Breast epithelium (tissue), 4 donors: ENCODE measurements around the gene ZC3H7B. TPM values are rescaled to one million over a fixed set of nuclear protein-coding genes. Genes with fewer than 3 reads are reported as not detected.

Experiments used
- DNase-seq, 2 donors: peaks; one replicate each; pipeline ENCODE4 v3.0.0-alpha.2; 2019; ENCODE audit warnings: low spot score in 2 of 2
- H3K27ac ChIP-seq, 2 donors: fragments of 200-600 bp; sonication (generic) in 1 of 2; one replicate each; pipeline ENCODE4 v1.5.1; 2016 to 2019; ENCODE audit warnings: mild to moderate bottlenecking in 1 of 2
- H3K27me3 ChIP-seq, 2 donors: fragments of 200-600 bp; sonication (generic) in 1 of 2; one replicate each; pipeline versions ENCODE4 v1.5.1 to v1.6.0; 2017 to 2019; ENCODE audit warnings: control low read depth in 1 of 2, mild to moderate bottlenecking in 1 of 2
- H3K36me3 ChIP-seq: fragments of 200-600 bp; one replicate; pipeline ENCODE4 v1.5.1; 2019
- H3K4me1 ChIP-seq, 2 donors: fragments of 200-600 bp; sonication (generic); one replicate each; pipeline ENCODE4 v1.5.1; 2016 to 2019; ENCODE audit warnings: control low read depth in 1 of 2
- H3K4me3 ChIP-seq, 3 donors: fragments of 200-600 bp; sonication (generic); 1 replicate in 2 of 3; 2 replicates in 1 of 3; pipeline ENCODE4 v1.5.1; 2016 to 2019; ENCODE audit warnings: mild to moderate bottlenecking in 3 of 3, moderate library complexity in 2 of 3
- H3K9me3 ChIP-seq, 2 donors: fragments of 200-600 bp; sonication (generic) in 1 of 2; one replicate each; pipeline ENCODE4 v1.5.1; 2016 to 2019; ENCODE audit warnings: control low read depth in 1 of 2
- POLR2A ChIP-seq: fragments of 450-650 bp; IDR thresholded peaks from one replicate; pipeline ENCODE4 v1.6.1; 2016; ENCODE audit warnings: antibody characterized with exemption, mild to moderate bottlenecking, moderate library complexity
- POLR2AphosphoS5 ChIP-seq, 3 donors: sonication (generic); formaldehyde crosslinking; IDR thresholded peaks; one replicate each; pipeline ENCODE4 v1.6.1; 2017; ENCODE audit warnings: antibody characterized with exemption in 3 of 3
- intact Hi-C: fragments of 100-400 bp; cut with DNase I; formaldehyde crosslinking; loops from one replicate; pipeline ENCODE4 v1.15.1; 2023; ENCODE audit warnings: low total_unique reads
- total RNA-seq, 3 donors: library from RNA; depleted of rRNA; stranded (reverse); fragments of >200 nt; gene quantifications; one replicate each; pipeline ENCODE4 v1.1.0, GENCODE V29; 2016
- TF ChIP-seq, protein P1 (sequence below), 3 donors: fragments of 450-650 bp; IDR thresholded peaks; one replicate each; pipeline ENCODE4 v1.5.1; 2016 to 2017; ENCODE audit warnings: antibody characterized with exemption in 3 of 3, mild to moderate bottlenecking in 3 of 3, moderate library complexity in 3 of 3

The ZC3H7B gene
- total RNA-seq, 3 donors from 2014 or later, result 24.0 to 33.1 (median 32.2) TPM

DNA sequence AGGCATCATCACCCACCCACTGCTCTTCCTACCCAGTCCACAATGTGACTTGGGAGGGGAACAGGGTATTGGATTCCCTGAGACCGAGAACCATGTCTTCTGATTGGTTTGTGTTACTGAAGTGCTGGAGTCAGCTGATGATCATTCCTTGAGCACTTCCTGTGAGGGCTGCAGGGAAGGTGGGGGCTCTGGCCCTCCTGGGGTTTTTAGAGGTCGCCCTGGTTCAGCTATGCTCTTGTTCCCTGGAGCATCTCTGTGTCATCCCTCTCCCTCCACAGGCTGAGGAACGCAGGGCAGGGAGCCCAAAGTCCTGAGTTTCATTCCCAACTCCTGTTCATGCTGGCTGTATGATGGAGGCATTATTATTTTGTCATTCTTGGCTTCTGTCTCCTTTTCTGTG, 6.7 kb downstream of the ZC3H7B start:
- H3K9me3 ChIP-seq, result no peaks in the 10 kb centered on the region
- H3K4me1 ChIP-seq, result no peaks in the 10 kb centered on the region
- intact Hi-C loops, result no loop called here
- no peak for DNase-seq
- H3K4me3 ChIP-seq, result no peak overlapping the region
- no peaks in the 10 kb centered on the region for H3K27me3 ChIP-seq
- H3K27ac ChIP-seq, result peak overlapping the region; percentile 68 to 74
- TF ChIP-seq POLR2A (no peak), POLR2AphosphoS5 (IDR thresholded peaks at IDR 0.05) (no peak)
- TF ChIP-seq, protein P1, sequence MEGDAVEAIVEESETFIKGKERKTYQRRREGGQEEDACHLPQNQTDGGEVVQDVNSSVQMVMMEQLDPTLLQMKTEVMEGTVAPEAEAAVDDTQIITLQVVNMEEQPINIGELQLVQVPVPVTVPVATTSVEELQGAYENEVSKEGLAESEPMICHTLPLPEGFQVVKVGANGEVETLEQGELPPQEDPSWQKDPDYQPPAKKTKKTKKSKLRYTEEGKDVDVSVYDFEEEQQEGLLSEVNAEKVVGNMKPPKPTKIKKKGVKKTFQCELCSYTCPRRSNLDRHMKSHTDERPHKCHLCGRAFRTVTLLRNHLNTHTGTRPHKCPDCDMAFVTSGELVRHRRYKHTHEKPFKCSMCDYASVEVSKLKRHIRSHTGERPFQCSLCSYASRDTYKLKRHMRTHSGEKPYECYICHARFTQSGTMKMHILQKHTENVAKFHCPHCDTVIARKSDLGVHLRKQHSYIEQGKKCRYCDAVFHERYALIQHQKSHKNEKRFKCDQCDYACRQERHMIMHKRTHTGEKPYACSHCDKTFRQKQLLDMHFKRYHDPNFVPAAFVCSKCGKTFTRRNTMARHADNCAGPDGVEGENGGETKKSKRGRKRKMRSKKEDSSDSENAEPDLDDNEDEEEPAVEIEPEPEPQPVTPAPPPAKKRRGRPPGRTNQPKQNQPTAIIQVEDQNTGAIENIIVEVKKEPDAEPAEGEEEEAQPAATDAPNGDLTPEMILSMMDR (IDR thresholded peaks at IDR 0.05), result no peak
- H3K36me3 ChIP-seq, result no peaks in the 10 kb centered on the region

DNA sequence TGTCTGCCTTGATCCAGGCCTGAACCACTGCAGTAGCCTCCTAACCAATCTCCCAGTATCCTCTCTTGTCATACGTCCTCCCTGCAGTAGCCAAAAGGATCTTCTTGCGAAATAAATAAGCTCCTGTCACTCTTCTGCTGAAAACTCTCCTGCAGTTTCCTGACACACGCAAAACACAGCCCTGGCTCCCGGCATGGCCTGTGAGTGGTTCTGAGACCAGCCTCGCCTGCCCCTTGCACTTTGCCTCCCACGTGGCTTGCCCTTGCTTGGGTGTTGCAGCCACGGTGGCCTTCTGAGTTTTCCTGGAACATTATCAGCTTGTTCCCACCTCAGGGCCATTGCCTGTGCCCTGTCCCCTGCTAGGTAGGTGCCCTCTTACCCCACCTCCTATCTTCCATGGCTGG, 7.2 kb downstream of the ZC3H7B start:
- H3K27me3 ChIP-seq, result no peaks in the 10 kb centered on the region
- H3K36me3 ChIP-seq, result no peaks in the 10 kb centered on the region
- H3K9me3 ChIP-seq, result no peaks in the 10 kb centered on the region
- H3K4me3 ChIP-seq, result no peak overlapping the region
- H3K4me1 ChIP-seq, result no peaks in the 10 kb centered on the region
- intact Hi-C loops, result no loop called here
- DNase-seq, result no peak
- TF ChIP-seq POLR2A, result no peak
- TF ChIP-seq, protein P1 (IDR thresholded peaks at IDR 0.05), result no peak
- TF ChIP-seq POLR2AphosphoS5 (IDR thresholded peaks at IDR 0.05), result no peak
- H3K27ac ChIP-seq, result peak overlapping the region; percentile 68 to 74

DNA sequence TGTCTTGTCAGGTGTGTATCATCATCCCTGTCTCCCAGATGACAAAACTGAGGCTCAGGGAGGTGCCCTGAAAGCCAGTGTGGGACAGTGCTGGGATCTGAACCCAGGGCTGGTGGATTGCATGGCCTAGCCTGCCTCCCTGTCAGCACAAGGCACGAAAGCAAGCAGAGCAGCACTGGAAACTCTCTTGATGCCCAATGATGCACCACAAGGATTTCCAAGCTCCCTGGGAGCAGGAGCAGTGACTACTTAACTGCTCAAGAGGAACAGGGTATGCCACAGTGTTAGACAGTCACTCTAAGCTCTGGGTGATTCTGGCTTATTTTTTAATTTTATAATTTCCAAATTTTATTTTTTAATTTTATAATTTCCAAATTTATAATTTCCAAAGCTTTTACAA, 9.0 kb downstream of the ZC3H7B start:
- H3K4me3 ChIP-seq, result no peak overlapping the region
- no peaks in the 10 kb centered on the region for H3K27me3 ChIP-seq
- no peaks in the 10 kb centered on the region for H3K4me1 ChIP-seq
- TF ChIP-seq, protein P1 (IDR thresholded peaks at IDR 0.05), result no peak
- TF ChIP-seq POLR2AphosphoS5 (IDR thresholded peaks at IDR 0.05) (no peak), POLR2A (no peak)
- intact Hi-C loops, result no loop called here
- H3K36me3 ChIP-seq, result no peaks in the 10 kb centered on the region
- no peak for DNase-seq
- no peak overlapping the region for H3K27ac ChIP-seq
- H3K9me3 ChIP-seq, result no peaks in the 10 kb centered on the region

DNA sequence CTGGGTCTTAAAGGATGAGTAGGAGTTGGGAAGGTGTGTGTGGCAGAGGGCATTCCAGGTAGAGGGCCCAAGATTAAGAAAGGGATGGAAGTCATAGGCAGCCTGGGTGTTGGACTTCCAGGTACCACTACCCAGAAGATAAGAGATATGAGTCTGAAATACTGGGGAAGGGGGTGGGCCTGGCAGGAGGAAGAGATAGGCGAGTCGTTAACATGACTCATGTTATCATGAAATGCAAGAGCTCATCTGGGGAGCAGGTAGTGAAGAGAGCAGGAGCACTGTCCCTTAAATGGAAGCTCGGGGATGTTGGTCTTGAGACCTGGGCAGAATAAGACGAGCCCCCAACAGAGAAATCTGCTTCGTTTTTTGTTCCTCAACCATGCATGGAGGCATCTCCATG, 10.2 kb downstream of the ZC3H7B start:
- H3K4me3 ChIP-seq, result no peak overlapping the region
- no peaks in the 10 kb centered on the region for H3K9me3 ChIP-seq
- TF ChIP-seq POLR2A, result no peak
- TF ChIP-seq, protein P1 (IDR thresholded peaks at IDR 0.05), result no peak
- no peak for TF ChIP-seq POLR2AphosphoS5 (IDR thresholded peaks at IDR 0.05)
- intact Hi-C loops, result no loop called here
- H3K36me3 ChIP-seq, result no peaks in the 10 kb centered on the region
- DNase-seq, result no peak
- H3K27me3 ChIP-seq, result no peaks in the 10 kb centered on the region
- no peak overlapping the region for H3K27ac ChIP-seq
- no peaks in the 10 kb centered on the region for H3K4me1 ChIP-seq

DNA sequence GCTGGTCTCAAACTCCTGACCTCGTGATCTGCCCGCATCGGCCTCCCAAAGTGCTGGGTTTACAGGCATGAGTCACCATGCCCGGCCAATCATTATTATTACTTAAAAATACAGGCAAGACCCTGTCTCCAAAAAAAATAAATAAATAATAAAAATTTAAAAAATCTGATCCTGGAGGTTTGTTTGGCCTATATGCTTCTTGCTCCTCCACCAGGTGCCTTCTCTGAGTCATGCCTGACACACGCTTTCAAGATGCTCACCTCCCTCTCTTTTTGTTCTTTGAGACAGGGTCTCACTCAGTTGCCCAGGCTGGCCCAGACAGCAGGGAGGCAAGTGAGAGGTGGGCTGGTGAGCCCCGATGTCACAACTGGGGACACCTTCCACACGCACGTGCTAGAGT, 13.5 kb downstream of the ZC3H7B start:
- H3K27me3 ChIP-seq, result no peaks in the 10 kb centered on the region
- DNase-seq, result no peak
- H3K4me1 ChIP-seq, result no peaks in the 10 kb centered on the region
- TF ChIP-seq, protein P1 (IDR thresholded peaks at IDR 0.05), result no peak
- TF ChIP-seq POLR2A (no peak), POLR2AphosphoS5 (IDR thresholded peaks at IDR 0.05) (no peak)
- no peak overlapping the region for H3K4me3 ChIP-seq
- H3K27ac ChIP-seq, result no peak overlapping the region
- no peaks in the 10 kb centered on the region for H3K9me3 ChIP-seq
- intact Hi-C loops, result no loop called here
- H3K36me3 ChIP-seq, result no peaks in the 10 kb centered on the region
